ENCODE results near the gene JAZF1. TPM values are rescaled to one million over a fixed set of nuclear protein-coding genes. Genes with fewer than 3 reads are reported as not detected.

JAZF1 gene
- total and polyA plus RNA-seq, 2 of the 4 experiments (the other 2 are of a cell fraction) = 8.4 to 10.5 TPM

- Histone ChIP-seq H3K9me1 (ENCODE audit: insufficient read depth, low read length) (peaks cover 6% of the 10 kb centered on the region; the same call in 1 of the 2 replicates), H3K79me1 (ENCODE audit: low read depth in 1 of 2, low read length in 2 of 2) (peaks cover 15 to 49% of the 10 kb centered on the region in 2 experiments; a peak in 3 of 4 replicates), H4K20me1 (ENCODE audit: insufficient read depth, low read length) (peaks cover 7% of the 10 kb centered on the region; the same call in 1 of the 2 replicates), H3K36me3 (ENCODE audit: control insufficient read depth, insufficient read depth, low read length) (no peaks in the 10 kb centered on the region), H3K23ac (ENCODE audit: low read depth, low read length) (no peak overlapping the region), H3K9me3 (ENCODE audit: control insufficient read depth, insufficient read depth, low read length) (no peaks in the 10 kb centered on the region), H2AFZ (replicated peaks; ENCODE audit: low read length, poor library complexity) (no peak overlapping the region), H3K9ac (ENCODE audit: low read depth, low read length) (no peak overlapping the region), H3K4ac (ENCODE audit: low read depth, low read length) (no peak overlapping the region), H3K14ac (replicated peaks; ENCODE audit: low read depth, low read length) (no peak overlapping the region), H2BK15ac (ENCODE audit: low read depth, low read length) (no peak overlapping the region), H3K27me3 (ENCODE audit: control insufficient read depth, insufficient read depth, low read length) (no peaks in the 10 kb centered on the region), H3K18ac (ENCODE audit: low read depth, low read length) (no peak overlapping the region), H3K4me1 (ENCODE audit: control insufficient read depth, insufficient read depth, low read length) (peaks cover 5% of the 10 kb centered on the region), H4K91ac (ENCODE audit: insufficient read depth, low read depth, low read length) (no peak overlapping the region), H2BK120ac (ENCODE audit: low read depth, low read length) (no peak overlapping the region), H4K8ac (ENCODE audit: low read depth in 2 of 2, low read length in 2 of 2) (no peak overlapping the region), H3K56ac (ENCODE audit: extremely low read depth, insufficient read depth, low read length) (no peak overlapping the region), H2AK5ac (ENCODE audit: low read depth, low read length) (no peak overlapping the region), H4K5ac (ENCODE audit: low read depth, low read length) (no peak overlapping the region), H2BK5ac (ENCODE audit: low read depth, low read length, poor library complexity, severe bottlenecking) (no peak overlapping the region), H3K27ac (ENCODE audit: insufficient read depth, low read length) (no peak overlapping the region), H2BK20ac (ENCODE audit: low read depth, low read length) (no peak overlapping the region), H3K4me3 (ENCODE audit: insufficient read depth, low read depth, low read length) (no peak overlapping the region), H3K4me2 (ENCODE audit: low read depth, low read length) (no peak overlapping the region), H2AK9ac (replicated peaks; ENCODE audit: low read depth, low read length, poor library complexity) (no peak overlapping the region)
- dilution Hi-C loops (cut with HindIII; ENCODE audit: low sequenced_read_pairs, unreplicated experiment) = no loop called here
- intact Hi-C loops (cut with micrococcal nuclease) = loop anchor here (5.0 to 10.0 kb wide), 2 partner anchors 169 to 346 kb away; partner anchors contain the start of gene TAX1BP1
- ATAC-seq (ENCODE audit: low read depth) (no peak), DNase-seq (no peak)
- in situ Hi-C loops (cut with MboI; ENCODE audit: low sequenced_read_pairs) = no loop called here
- ChIA-PET CTCF (no interaction called here), POLR2A (ENCODE audit: unreplicated experiment) (no interaction called here)
- TF ChIP-seq MAFK (IDR thresholded peaks at IDR 0.05; ENCODE audit: low read depth, low read length) (no peak), MAZ (IDR thresholded peaks at IDR 0.05; ENCODE audit: borderline replicate concordance, low read depth, low read length) (no peak), MXI1 (IDR thresholded peaks at IDR 0.05; ENCODE audit: borderline replicate concordance, low read depth, low read length) (no peak), BHLHE40 (IDR thresholded peaks at IDR 0.05; ENCODE audit: low read depth, low read length) (no peak), FOS (IDR thresholded peaks at IDR 0.05; ENCODE audit: low read depth, low read length) (no peak), CHD1 (IDR thresholded peaks at IDR 0.05; ENCODE audit: low read depth, low read length) (no peak), NFE2L2 (IDR thresholded peaks at IDR 0.05; ENCODE audit: low read depth, low read length) (no peak), RFX5 (IDR thresholded peaks at IDR 0.05; ENCODE audit: low read depth, low read length) (no peak), POLR2A (IDR thresholded peaks at IDR 0.05; ENCODE audit: low read depth, low read length) (no peak), CEBPB (IDR thresholded peaks at IDR 0.05; ENCODE audit: low read depth, low read length) (no peak), CTCF (conservative IDR thresholded peaks at IDR 0.05; ENCODE audit: low read depth, low read length) (no peak), RCOR1 (IDR thresholded peaks at IDR 0.05; ENCODE audit: insufficient replicate concordance, low read length) (no peak), ELK1 (IDR thresholded peaks at IDR 0.05; ENCODE audit: borderline replicate concordance, low read depth, low read length) (no peak), RAD21 (IDR thresholded peaks at IDR 0.05; ENCODE audit: low read length) (no peak), USF2 (IDR thresholded peaks at IDR 0.05; ENCODE audit: low read depth, low read length) (no peak), SMC3 (IDR thresholded peaks at IDR 0.05; ENCODE audit: low read depth, low read length) (no peak)
- no TSS peak for BruUV-seq (replicated peaks)
- no CpG with 5 or more reads among the region's 1 CpG for WGBS, 2 experiments (ENCODE audit: extremely low coverage in 2 of 2, insufficient read length in 1 of 2)
These were observed 89.4 kb downstream of the JAZF1 start for GRCh38 chr7:28091190-28091589.

Measured in IMR-90 (cell line).